Fibroblast of the aortic adventitia (primary cell): ENCODE data around the gene NXN. TPM values are rescaled to one million over a fixed set of nuclear protein-coding genes. Genes with fewer than 3 reads are reported as not detected.

Source experiments
- DNase-seq: peaks from one replicate; pipeline ENCODE4 v3.0.0-alpha.2; 2010; ENCODE audit warnings: low read depth
- H3K4me3 ChIP-seq: 2 replicates; pipeline ENCODE4 v1.5.1; 2011; ENCODE audit warnings: low read depth, mild to moderate bottlenecking, control low read depth, low read length, moderate library complexity
- total RNA-seq: library from RNA; depleted of rRNA; stranded (reverse); fragments of >200 nt; gene quantifications from 2 replicates; pipeline ENCODE4 v1.2.3, GENCODE V29; 2012; ENCODE audit warnings: low replicate concordance
- TF ChIP-seq, protein P1 (sequence below): IDR thresholded peaks from 2 replicates; pipeline ENCODE4 v1.5.1; 2011; ENCODE audit warnings: mild to moderate bottlenecking, low read length, control low read depth, inconsistent platforms; ENCODE audit not compliant: insufficient read depth

NXN gene
- total RNA-seq, 1 donor, result 18.1 TPM

GRCh38 chr17:851924-852323 is 127.7 kb downstream of the NXN start:
- no peak for DNase-seq
- H3K4me3 ChIP-seq, result no peak overlapping the region
- TF ChIP-seq, protein P1, sequence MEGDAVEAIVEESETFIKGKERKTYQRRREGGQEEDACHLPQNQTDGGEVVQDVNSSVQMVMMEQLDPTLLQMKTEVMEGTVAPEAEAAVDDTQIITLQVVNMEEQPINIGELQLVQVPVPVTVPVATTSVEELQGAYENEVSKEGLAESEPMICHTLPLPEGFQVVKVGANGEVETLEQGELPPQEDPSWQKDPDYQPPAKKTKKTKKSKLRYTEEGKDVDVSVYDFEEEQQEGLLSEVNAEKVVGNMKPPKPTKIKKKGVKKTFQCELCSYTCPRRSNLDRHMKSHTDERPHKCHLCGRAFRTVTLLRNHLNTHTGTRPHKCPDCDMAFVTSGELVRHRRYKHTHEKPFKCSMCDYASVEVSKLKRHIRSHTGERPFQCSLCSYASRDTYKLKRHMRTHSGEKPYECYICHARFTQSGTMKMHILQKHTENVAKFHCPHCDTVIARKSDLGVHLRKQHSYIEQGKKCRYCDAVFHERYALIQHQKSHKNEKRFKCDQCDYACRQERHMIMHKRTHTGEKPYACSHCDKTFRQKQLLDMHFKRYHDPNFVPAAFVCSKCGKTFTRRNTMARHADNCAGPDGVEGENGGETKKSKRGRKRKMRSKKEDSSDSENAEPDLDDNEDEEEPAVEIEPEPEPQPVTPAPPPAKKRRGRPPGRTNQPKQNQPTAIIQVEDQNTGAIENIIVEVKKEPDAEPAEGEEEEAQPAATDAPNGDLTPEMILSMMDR, result no peak

GRCh38 chr17:850851-851763 is 128.5 kb downstream of the NXN start:
- no peak overlapping the region for H3K4me3 ChIP-seq
- peak; percentile 41 for DNase-seq
- TF ChIP-seq, protein P1, result no peak

- TF ChIP-seq, protein P1, result no peak
- no peak for DNase-seq
- H3K4me3 ChIP-seq, result no peak overlapping the region
Observed at GRCh38 chr17:850086-850850, 129.3 kb downstream of the NXN start.

DNA sequence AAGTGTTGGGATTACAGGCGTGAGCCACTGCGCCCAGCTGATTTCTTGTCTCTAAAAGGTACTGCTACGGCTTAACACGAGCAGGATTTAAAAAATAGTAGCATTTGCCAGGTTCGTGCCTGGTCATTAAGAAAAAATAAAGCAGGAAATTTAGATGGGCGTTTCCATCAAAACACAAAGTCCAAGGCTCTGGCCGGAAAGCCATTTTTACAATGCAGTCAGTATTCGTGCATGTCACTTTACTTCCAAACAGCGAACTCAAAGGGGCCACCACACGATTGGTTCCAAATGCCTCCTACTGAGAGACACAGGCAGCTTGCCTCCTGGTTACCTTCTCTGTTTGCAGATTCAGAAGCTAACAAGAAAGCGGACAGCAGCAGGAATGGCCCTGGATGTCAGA is 131.2 kb downstream of the NXN start:
- H3K4me3 ChIP-seq, result no peak overlapping the region
- no peak for DNase-seq
- TF ChIP-seq, protein P1, result no peak

DNA sequence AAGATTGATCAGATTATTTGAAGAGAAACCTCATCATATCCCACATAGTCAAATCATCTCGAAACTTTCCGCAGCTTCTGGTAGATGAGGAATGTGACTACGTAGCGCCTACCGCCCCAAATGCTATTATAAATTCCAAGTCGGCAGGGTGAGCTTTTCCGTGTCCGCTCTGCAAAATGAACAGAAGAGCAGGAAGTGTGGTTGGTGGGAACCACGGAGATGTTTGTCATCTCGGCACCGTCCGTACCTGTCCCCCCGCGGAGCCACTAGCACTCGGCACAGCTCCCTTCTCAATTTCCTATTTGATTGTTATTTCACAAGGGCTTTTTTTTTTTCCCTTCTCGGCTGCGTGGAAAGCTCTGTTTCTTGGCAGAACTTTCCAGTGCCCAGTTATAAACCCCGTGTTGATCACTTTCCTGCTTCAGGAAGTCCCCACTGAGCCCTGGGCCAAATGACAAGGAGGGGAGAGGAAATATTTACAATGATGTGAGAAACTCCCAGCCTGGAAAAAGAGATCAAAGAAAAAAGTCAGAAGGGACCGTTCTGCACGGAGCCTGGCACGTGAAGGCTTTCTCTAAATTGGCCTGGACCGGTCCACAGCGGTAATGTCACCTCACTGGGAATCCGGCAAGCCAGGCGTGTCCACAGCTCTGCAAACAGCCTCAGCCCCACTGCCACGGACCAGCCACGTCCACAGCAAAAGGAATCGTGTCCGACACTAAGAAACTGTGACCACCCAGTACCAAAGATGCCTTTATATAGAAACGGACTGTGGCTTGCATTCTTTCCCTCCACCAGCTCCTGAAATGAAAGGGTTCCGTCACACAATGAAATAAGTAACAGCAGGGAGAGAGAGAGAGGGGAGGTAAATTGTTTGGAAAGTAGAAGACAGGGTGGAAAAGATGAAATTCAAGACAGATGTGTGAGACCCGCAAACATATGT is 132.4 kb downstream of the NXN start:
- TF ChIP-seq, protein P1, result no peak
- DNase-seq, result peak; percentile 22
- no peak overlapping the region for H3K4me3 ChIP-seq

- TF ChIP-seq, protein P1, result no peak
- no peak overlapping the region for H3K4me3 ChIP-seq
- DNase-seq, result no peak
Observed at GRCh38 chr17:841313-841712, 138.3 kb downstream of the NXN start.
